ENCODE data around the gene EML5.

EML5 gene

DNA sequence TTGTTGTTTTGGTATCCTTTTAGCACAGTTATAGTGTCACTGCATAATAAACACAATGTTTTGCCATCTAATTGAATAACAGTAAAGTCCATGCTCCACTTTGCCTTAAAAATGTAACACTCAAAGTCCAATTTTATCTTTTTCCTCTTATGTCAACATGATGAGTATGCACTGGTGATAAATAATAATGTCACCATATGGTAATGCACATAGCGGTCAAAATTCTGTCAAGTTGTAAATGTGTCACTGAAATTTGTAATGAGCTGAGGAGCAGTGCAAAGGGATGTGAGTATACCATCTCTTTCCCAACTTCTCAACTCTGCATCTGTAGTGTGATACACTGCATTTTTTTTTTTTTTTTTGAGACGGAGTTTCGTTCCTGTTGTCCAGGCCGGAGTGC is 65.7 kb downstream of the EML5 start:
- H3K27ac ChIP-seq = no peak overlapping the region
- TF ChIP-seq, protein P1, sequence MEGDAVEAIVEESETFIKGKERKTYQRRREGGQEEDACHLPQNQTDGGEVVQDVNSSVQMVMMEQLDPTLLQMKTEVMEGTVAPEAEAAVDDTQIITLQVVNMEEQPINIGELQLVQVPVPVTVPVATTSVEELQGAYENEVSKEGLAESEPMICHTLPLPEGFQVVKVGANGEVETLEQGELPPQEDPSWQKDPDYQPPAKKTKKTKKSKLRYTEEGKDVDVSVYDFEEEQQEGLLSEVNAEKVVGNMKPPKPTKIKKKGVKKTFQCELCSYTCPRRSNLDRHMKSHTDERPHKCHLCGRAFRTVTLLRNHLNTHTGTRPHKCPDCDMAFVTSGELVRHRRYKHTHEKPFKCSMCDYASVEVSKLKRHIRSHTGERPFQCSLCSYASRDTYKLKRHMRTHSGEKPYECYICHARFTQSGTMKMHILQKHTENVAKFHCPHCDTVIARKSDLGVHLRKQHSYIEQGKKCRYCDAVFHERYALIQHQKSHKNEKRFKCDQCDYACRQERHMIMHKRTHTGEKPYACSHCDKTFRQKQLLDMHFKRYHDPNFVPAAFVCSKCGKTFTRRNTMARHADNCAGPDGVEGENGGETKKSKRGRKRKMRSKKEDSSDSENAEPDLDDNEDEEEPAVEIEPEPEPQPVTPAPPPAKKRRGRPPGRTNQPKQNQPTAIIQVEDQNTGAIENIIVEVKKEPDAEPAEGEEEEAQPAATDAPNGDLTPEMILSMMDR (conservative IDR thresholded peaks at IDR 0.05) = no peak

DNA sequence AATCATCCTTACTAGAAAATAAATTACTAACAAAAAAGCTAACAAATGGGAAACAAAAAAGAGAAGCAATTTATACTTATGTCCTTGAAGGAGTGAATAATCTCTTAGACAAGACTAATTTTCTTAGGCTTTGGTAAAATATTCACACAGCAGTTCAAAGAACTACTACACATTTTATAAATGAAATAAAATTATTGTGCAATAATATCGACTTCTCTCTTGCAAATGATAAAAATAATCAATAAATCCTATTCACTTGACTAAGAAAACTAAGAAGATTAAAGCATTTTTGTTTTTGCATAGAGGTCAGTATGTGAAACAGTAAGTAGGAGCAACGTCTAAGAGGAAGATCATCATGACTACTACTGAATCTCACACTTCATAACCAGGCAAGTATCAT is 82.0 kb downstream of the EML5 start:
- H3K27ac ChIP-seq = no peak overlapping the region
- TF ChIP-seq, protein P1 (conservative IDR thresholded peaks at IDR 0.05) = no peak

DNA sequence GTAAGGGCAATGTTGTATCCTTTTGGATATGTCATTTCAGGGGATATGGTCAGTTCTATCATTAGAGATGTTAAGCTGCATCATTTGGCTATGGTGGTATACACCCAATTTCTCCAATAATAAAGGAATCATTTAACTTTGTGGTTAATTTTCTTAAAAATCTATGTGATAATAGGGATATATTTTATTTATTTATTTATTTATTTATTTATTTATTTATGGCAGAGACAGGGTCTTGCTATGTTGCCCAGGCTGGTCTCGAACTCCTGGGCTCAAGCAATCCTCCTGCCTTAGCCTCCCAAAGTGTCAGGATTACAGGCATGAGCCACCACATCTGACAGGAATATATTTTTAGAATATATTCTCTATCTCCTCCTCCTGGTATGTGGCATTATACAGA is 85.7 kb downstream of the EML5 start:
- TF ChIP-seq, protein P1 (conservative IDR thresholded peaks at IDR 0.05) = no peak
- H3K27ac ChIP-seq = no peak overlapping the region

DNA sequence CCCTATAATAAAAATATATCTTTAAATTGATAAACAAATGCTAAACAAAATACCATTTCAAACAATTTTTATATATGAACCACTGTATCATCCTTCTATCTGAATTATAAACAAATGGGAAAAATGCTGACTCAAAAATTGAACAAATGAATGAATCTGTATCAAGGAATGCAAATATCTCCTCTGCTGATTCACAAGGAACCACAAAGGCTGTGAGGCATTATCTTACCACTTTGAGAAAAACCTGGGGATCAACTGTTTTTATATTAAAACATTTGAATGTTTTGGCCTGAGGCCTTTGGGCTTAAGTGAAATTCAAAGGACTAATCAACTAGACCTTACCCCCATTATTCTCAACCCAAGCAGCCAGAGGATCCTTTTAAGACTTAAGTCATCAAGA is 86.3 kb downstream of the EML5 start:
- H3K27ac ChIP-seq = no peak overlapping the region
- TF ChIP-seq, protein P1 (conservative IDR thresholded peaks at IDR 0.05) = no peak

DNA sequence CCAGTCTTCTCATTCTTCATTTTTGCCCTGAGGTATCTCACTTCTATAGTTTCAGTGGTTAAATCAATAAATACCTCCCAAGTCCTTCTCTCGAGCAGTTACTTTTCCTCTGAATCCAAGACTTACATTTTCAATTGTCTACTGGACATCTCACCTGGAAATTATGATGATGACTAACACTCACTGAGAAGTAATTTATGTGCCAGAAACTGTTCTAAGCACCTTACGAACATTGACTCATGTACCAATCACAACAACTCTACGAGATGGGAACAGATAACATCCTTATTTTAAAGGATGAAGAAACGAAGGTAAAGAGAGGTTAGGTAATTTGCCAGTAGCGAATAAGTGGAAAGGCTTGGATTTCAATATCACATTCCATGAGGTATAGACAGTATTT is 94.1 kb downstream of the EML5 start:
- TF ChIP-seq, protein P1 (conservative IDR thresholded peaks at IDR 0.05) = no peak
- no peak overlapping the region for H3K27ac ChIP-seq

DNA sequence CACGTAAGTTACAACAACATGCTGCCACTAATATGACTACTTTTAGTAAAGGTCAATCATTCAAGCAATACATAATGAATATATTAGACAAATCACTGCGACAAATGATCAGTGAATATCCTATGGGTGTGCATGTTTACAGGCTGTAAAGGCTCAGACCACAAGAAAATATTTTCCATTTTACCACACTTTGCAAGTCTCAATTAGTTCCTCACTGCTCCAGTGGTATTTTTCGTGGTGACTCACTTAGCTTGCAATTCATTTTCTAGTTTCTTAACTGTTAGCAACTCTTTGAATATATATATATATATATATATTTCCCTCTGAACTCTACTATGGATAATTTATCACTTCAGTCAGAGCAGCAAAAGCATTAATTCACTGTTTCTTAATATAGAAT is 96.9 kb downstream of the EML5 start:
- H3K27ac ChIP-seq = no peak overlapping the region
- TF ChIP-seq, protein P1 (conservative IDR thresholded peaks at IDR 0.05) = no peak

DNA sequence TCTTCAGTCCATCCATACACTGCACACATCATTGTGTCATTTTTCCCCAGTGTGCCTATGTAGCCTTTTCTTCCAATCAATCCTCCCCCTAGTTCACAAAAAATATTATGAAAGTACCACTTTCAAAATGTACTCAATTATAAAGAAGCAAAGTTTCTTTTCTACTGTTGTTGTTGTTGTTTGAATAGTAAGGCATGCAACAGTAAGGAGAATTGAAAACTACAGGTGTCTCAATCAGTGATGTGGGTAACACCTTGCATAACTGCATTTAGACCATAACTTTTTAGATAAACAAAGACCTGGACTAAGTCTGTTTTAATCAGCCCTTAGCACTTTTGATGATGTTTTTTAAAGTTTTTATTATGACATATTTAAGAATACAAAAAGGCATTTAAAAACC is 104.4 kb downstream of the EML5 start:
- H3K27ac ChIP-seq = no peak overlapping the region
- TF ChIP-seq, protein P1 (conservative IDR thresholded peaks at IDR 0.05) = no peak

DNA sequence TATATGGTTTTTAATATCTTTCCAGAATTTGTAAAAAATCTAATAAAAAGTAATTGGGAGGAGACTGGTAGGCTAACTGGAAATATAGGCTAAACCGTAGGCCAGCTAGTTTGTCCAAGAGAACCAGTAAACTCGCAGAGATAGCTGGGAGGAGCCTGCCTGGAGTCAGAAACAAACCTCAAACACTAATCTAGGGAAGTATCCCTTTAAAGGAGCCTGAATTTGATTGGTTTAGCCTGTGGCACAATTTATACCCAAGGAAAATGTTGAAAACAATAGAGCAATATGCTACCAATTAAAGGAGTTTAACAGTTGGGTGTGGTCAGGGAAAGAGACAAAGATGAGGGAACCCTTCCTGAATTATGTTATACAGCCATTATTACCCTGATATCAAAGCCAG is 109.6 kb downstream of the EML5 start:
- H3K27ac ChIP-seq = no peak overlapping the region
- TF ChIP-seq, protein P1 (conservative IDR thresholded peaks at IDR 0.05) = no peak
